Lower leg skin (tissue), 3 donors: Measurements from ENCODE around the gene SLC6A7.

Experiments used
- POLR2A ChIP-seq, 2 donors: fragments of 450-650 bp; IDR thresholded peaks; one replicate each; pipeline ENCODE4 v1.6.1; 2016 to 2017; ENCODE audit warnings: antibody characterized with exemption in 2 of 2, mild to moderate bottlenecking in 1 of 2, moderate library complexity in 1 of 2
- TF ChIP-seq, protein P1 (sequence below), 3 donors: fragments of 450-650 bp; IDR thresholded peaks; one replicate each; pipeline ENCODE4 v1.5.1; 2016; ENCODE audit warnings: antibody characterized with exemption in 3 of 3, mild to moderate bottlenecking in 3 of 3, moderate library complexity in 2 of 3

DNA sequence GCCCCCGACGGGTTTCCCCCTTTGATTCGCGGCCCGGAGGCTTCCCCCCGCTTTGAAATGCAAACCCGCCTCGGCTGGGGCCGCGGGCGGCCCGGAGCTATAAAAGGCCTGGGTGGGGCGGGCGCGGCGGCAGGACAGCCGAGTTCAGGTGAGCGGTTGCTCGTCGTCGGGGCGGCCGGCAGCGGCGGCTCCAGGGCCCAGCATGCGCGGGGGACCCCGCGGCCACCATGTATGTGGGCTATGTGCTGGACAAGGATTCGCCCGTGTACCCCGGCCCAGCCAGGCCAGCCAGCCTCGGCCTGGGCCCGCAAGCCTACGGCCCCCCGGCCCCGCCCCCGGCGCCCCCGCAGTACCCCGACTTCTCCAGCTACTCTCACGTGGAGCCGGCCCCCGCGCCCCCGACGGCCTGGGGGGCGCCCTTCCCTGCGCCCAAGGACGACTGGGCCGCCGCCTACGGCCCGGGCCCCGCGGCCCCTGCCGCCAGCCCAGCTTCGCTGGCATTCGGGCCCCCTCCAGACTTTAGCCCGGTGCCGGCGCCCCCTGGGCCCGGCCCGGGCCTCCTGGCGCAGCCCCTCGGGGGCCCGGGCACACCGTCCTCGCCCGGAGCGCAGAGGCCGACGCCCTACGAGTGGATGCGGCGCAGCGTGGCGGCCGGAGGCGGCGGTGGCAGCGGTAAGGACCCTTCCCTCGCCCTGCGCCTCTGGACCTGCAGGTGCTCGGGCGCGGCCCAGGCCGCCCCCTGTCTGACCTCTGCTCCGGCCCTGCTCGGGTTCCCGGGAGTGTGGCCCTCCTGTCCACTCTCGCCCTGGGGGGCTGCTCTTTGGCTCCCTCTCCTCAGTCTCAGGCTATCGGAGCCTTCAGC lies 23.0 kb upstream of the SLC6A7 start, which contains the start of gene CDX1:
- TF ChIP-seq, protein P1, sequence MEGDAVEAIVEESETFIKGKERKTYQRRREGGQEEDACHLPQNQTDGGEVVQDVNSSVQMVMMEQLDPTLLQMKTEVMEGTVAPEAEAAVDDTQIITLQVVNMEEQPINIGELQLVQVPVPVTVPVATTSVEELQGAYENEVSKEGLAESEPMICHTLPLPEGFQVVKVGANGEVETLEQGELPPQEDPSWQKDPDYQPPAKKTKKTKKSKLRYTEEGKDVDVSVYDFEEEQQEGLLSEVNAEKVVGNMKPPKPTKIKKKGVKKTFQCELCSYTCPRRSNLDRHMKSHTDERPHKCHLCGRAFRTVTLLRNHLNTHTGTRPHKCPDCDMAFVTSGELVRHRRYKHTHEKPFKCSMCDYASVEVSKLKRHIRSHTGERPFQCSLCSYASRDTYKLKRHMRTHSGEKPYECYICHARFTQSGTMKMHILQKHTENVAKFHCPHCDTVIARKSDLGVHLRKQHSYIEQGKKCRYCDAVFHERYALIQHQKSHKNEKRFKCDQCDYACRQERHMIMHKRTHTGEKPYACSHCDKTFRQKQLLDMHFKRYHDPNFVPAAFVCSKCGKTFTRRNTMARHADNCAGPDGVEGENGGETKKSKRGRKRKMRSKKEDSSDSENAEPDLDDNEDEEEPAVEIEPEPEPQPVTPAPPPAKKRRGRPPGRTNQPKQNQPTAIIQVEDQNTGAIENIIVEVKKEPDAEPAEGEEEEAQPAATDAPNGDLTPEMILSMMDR (IDR thresholded peaks at IDR 0.05) = no peak
- no peak for TF ChIP-seq POLR2A (IDR thresholded peaks at IDR 0.05)
